NCI-H446 (cell line): Measurements from ENCODE around the gene DTX1.

Experiments
- DNase-seq, 2 experiments: peaks; one replicate each; lab custom pipeline; 2025; lab: John Stamatoyannopoulos, UW

DTX1 gene

DNA sequence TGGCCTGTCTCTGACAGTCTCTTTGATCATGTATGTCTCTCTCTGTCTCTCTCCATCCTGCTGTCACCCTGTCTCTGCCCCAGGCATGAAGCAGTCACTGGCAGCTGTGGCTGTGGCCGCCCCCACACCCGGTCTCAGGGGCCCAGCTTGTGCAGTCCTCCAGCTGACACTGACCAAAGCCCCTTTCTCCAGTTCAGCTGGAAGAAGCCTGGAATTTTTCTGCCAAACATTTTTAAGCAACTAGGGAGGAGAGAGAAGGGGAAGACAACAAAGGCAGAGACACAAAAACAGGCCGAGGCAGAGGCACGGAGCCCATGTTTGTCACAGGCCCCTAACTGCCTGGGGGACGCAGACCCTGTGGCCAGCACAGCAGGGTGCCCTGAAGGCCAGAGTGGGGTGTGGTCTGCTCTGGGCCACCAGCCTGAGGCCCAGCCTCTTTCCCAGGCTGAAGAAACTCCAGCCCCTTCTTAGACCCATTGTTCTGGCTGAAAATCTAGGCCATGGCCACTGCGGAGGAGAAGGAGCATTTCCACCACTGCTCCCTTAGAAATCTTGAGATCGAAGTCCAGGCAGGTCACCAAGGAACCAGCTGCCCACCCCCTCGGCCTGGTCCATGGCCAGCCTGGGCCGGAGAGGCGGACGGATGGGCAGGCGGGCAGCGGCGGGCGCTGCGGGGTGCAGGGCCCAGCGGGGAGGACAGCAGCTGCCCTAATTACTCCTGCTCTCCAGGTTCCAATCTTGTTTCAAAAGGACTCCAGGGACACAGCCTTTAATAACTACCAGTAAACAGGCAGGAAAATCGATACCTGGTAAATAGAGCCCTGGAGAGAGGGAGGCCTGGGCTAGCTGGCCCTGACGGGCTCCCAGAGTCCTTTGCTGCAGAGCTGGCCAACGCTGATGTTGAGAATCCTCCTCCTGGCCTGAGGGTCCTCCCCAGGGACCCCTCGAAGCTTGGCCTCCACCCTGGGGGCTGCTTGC, 14.9 kb downstream of the DTX1 start:
- DNase-seq: peak in 1 of 2 experiments; percentile 46

DNA sequence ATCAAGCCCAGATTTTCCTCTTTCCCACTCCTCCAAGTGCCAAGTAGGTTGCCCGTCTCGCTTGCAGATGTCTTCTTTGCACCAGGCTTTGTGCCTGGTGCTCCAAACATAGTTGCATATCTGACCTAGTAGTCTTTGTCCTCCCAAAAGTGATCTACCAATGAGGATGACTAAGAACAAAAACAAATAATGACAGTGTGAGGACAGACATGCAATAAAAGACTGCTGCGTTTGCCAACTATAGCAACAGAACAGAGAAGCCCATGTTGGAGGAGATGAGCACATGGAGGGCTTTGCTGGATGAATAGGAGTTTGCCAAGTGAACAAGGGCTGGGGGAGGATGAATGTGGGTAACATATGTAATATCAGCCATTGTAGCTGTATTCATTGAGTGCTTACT, 15.6 kb downstream of the DTX1 start:
- DNase-seq: peak in 1 of 2 experiments; percentile 46

DNA sequence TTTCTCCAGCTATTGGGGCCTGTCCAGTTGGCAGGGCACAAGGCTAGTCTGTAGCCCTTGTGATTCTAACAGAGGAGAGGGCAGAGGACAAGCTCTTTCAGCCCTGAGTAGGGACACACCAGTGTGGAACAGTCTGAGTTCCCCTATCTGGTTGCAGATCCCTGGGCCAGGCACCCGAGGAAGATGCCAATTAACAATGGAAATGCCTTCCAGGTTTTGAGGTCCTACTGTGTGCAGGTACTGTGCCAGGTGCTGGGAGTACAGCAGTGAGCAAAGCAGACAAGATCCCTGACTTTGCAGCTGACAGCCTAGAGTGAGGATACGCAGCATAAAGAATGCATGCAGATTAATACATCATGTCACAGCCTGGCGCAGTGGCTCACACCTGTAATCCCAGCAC, 17.1 kb downstream of the DTX1 start:
- DNase-seq: no peak

DNA sequence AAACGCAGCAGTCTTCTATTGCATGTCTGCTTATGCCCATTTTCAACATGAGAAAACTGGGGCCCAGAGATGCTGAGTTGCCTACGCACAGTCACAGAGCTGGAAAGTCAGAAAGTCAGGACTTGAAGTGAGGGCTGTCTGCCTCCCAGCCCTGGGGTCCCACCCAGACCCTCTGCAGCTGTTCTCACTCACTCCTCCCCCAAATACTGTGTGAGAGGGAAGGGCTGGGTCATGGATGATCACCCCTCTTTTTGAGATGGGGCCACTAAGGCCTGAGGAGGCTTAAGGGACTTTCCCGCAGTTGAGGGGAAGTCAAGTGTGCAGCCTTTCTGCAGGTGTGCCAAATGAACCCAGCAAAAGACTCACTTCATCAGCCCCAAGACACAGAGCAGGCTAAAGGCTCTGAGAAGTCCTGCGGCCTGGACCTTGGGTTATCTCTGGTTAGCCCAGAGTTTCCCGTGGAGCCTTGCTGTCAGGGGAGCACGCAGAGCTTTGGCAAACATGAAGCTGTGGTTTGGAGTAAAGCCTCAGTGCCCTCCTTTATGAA, 18.7 kb downstream of the DTX1 start:
- DNase-seq: no peak

DNA sequence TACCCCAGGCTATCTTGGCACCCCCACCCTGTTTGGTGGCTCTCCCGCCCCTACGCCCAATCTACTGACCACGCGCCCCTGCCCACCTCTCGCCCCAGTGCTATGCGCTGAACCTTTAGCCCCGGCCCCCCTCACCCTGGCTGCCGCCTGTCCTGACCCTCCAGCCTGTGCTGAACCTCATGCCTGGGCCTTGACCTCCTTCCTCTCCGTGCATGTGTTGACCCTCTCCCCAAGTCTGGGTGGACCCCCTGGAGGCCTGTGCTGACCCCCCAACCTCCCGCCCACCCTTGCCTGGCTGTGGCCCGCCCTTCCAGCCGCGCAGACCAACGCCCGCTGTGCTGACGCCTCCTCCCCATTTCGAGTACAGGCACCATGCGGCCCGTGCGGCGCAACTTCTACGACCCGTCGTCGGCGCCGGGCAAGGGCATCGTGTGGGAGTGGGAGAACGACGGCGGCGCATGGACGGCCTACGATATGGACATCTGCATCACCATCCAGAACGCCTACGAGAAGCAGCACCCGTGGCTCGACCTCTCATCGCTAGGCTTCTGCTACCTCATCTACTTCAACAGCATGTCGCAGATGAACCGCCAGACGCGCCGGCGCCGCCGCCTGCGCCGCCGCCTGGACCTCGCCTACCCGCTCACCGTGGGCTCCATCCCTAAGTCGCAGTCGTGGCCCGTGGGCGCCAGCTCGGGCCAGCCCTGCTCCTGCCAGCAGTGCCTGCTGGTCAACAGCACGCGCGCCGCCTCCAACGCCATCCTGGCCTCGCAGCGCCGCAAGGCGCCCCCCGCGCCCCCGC, 20.7 kb downstream of the DTX1 start:
- no peak for DNase-seq

DNA sequence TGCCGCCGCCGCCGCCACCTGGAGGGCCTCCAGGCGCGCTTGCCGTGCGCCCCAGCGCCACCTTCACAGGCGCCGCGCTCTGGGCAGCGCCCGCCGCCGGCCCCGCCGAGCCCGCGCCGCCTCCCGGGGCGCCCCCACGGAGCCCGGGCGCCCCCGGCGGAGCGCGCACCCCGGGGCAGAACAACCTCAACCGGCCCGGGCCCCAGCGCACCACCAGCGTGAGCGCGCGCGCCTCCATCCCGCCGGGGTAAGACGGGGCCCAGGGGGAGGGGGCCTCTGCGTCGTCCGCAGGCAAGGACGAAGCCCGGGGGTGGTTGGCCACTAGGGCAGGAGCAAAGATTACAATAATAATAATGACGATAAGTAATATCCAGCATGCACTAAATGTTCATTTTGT, 21.3 kb downstream of the DTX1 start:
- no peak for DNase-seq

DNA sequence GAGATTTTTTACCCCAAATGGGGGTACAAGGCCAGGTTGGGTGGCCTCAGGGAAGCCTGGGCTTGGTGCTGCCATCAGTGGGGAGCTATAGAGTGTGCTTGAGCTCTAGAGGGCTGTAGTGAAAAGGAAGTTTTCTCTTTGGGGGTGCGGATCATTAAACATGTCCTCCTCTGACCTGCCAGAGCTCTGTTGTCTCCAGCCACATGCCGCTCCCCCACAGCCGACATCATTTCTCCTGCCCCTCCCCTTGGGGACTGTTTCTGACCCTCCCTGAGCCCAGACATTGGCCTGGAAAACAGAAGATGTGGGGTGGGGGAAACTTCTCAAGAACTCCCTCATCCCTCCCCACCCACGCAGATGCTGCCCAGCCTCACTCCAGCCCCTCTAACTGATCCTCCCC, 25.3 kb downstream of the DTX1 start:
- DNase-seq: no peak

DNA sequence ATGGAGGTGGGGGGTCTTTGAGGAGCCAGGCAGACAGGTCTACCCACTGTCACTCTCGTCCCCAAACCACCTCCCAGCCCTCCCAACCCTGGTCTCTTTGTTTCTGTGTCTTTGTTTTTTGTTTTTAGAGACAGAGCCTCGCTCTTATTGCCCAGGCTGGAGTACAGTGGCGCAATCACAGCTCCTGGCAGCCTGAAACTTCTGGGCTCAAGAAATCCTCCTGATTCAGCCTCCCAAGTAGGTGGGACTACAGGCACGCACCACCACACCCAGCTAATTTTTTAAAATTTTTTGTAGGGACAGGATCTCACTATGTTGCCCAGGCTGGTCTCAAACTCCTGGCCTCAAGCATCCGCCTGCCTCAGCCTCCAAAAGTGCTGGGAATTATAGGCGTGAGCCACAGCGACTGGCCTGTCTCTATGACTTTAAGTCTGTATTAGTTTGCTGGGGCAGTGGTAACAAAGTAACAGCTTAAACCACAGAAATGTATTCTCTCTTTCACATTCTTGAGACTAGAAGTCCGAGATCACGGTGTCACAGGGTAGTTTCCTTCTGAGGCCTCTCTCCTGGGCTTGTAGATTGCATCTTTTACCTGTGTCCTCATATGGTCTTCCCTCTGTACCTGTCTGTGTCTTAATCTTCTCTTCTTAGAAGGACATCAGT, 26.1 kb downstream of the DTX1 start:
- no peak for DNase-seq

DNA sequence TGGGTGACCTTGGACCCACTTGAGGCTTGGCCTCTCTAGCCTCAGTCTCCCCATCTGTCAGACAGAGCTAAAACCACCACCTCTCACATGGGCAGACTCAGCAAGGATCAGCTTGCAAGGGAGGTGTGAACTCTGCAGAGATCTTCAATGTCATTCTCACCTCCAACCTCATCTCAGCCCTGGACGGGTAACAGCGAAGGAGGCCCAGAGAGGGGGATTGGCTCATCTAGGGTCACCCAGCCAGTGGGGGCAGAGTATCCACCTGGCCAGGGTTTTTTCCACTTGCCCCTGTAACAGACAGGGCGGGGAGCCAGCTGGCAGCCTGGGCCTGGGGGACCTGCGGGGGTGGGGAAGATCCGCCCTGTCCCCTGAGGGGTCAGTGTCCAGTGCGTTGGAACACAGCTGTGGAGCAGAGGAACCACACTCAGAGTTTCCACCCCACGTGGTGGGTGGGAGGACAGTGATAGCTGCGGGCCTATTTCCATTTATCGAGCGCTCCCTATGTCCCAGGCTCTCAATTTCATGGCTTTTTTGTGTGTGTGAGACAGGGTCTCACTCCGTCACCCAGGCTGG, 27.4 kb downstream of the DTX1 start:
- DNase-seq: no peak

DNA sequence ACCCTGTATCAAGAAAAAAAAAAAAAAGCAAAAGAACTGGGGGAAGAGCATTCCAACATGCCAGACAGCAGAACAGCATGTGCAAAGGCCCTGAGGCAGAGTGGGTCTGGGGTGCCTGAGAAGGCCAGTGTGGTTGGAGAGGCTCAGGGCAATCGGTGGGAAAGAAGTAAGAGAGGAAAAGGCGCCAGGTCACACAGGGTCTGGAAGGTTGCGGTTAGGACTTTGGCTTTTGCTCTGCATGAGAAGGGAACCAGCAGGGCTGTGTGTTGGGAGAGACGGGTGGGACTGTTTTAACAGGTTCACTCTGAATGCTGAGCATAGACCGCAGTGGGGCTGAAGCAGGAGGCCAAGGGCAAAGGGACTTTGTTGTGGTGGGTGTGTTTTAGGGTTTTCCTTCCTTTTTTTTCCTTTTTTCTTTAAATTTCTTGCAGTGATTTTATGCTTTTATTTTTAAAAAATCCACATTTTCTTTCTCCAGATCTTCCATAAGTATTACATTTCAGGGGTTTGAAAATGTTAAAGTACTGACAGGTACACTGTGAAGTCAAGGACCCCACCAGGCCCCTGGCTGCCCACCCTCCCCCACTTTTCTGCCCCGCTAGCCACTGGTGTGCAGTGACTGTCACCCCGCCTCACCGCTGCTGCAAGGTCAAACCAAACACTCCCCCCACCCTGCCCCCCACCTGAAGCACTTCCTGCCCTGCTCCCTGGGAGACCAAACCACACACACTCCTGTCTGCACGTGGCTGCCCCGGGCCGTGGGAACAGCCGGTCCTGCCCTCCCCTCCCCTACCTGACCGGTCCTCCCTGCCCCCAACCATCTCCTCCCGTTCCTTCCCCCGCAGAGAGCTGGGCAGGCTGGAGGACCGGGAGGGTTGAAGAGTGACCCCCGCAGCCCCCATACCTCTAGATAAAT, 30.0 kb downstream of the DTX1 start:
- DNase-seq: no peak

DNA sequence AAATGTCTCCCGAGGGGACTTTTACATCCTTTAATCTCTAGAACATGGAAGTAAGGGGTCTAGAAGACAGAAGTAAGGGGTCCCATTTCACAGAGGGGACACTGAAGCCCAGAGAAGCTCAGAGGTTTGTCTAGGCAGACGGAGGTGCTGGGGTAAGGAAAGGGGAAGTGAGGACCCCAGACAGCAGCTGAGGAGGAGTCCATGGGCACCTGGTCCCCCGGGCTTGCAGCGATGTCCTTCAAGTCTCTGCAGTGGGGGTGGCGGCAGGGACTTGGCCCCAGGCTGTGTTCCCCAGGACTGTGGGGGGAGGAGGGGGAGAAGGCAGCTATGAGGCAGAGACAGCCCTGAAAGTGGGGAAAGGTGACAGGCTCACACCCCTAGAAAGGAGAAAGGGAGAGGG, 30.7 kb downstream of the DTX1 start:
- DNase-seq: no peak

DNA sequence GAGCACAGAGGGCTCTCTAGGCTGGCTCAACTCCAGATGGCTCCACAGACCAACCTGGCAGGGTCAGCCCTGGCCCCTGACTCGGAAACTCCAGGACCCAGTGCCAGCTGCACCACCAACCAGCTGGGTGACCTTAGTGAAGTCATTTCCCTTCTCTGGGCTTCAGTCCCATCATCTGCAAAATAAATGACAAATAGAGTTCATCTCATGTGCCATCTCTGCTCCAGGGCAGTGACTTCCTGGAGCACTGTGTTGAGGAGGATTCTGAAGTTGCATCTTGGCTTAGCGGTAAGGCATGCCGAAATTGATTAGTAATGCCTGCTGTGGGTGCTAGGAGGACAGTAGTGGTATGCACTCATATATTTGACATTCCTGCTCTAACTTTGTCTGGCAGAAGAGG, 31.5 kb downstream of the DTX1 start:
- DNase-seq: no peak

DNA sequence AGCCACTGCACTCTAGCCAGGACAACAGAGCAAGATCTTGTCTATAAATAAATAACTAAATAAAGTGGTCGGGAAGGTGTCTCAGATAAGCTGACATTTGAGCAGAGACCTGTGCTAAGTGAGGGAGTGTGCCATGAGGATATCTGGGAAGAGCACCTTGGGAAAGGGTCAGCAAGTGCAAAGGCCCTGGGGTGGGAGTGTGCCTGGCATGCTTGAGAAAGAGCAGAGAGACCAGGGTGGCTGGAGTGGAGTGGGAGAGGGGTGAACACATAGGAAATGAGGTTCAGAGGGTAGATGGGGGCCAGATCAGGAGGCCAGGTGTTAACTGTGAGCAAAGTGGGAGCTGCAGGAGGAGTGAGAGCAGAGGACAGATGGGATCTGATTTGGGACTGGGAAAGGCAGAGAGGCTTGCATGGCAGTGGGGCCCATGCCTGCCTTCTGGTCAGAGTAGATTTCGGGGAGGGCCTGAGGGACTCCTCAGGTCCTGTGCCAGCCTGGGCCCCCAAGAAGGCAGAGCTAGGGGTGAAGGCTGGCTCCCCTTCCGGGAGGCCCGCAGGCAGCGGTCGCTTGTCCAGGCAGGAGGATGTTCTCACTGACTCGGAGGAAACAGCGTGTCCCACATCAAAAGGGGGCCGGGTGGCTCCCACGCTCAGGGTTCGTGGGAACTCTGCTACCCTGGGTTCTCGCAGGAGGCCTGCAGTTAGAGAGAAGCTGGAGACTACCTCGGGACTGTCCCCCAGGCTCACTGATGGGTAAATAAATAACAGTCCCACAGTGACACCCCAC, 32.6 kb downstream of the DTX1 start:
- DNase-seq: no peak

DNA sequence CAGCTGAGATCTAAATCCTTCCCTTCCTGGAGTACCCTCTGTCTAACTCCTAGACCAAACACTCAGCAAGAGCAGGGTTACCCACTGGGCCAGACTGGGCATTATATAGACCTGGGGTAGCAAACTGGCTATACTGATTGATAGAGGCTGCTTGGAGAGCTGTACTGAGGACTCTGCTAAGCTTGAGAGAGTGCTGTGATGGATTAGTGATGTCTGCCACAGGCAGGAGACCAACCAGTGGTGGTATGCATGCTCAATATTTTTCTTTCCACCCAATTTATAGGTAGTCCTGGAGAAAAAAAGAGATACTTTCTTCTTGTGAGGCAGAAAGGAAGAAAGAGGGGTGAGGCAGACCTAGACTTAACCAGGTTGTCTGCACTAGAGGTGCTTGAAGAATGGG, 33.3 kb downstream of the DTX1 start:
- no peak for DNase-seq

DNA sequence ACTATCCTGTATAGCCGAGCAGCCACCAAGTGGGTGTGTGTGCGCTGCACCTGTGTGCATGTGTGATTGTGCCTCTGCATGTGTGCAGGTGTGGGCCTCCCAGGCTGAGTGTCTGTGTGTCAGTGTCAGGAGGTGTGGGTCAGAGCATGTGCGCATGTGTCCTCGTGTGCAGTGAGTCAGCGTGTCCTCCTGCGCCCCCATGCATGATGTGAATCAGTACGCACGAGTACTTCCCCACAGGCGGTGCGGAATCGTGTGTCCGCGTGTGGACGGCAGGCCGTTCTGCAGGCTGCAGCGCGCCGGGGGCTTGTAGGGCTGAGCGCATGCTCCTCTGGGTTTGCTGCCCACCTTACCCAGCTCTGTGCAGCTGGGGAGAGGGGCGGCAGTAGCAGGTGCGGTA, 34.2 kb downstream of the DTX1 start:
- DNase-seq: no peak

DNA sequence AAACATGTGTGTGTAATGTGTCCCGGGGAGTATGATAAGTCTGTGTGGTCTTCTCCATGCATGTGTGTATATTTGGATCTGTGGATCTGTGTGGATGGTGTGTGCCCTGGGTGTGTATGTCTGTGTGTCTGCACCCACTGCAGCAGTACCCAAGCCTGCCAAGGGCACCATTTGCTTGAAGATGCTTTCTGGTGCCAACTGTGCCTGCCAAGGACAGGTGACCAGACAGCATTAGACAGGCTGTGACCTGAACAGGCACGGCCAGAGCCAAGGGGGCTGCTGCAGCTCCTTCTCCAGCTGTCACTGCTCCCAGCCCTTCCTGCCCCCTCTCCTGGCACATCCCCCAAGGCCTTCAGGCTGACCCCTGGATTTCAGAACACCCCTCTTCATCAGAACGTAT, 35.0 kb downstream of the DTX1 start:
- no peak for DNase-seq

DNA sequence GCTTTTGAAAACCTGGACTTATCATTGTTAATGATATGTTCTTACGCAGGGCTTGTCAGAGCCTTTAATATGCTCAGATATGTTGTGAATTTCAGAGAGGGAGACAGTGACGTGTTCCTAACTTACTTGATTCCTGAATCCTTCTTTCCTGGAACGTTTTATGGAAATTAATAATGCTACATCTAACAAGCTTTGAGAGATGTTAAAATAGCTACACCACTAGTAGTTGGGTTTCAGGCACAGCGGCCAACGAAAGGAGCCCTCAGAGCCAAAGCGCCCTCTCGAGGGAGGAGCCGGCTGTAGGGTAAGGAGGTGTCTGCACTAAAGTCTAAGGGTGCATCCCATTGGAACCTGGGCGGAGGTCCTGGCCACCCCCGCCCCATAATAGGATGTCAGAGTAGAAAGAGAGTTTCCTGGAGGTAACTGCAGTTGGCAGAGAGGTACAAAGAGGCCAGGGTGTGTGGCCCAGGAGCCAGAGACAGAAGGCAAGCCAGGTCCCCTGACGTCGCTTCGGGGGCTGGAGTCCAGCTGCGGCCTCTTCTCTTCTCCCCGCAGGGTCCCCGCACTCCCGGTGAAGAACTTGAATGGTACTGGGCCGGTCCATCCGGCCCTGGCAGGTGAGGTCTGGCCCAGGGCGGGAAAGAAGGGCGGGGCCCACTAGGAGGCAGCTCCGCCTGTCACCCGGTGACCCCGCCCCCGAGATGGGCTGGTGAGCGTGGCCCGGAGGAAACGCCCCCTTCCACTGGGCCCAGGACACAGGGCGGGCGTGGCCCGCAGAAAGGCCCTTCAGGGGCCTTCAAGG, 36.3 kb downstream of the DTX1 start:
- no peak for DNase-seq

DNA sequence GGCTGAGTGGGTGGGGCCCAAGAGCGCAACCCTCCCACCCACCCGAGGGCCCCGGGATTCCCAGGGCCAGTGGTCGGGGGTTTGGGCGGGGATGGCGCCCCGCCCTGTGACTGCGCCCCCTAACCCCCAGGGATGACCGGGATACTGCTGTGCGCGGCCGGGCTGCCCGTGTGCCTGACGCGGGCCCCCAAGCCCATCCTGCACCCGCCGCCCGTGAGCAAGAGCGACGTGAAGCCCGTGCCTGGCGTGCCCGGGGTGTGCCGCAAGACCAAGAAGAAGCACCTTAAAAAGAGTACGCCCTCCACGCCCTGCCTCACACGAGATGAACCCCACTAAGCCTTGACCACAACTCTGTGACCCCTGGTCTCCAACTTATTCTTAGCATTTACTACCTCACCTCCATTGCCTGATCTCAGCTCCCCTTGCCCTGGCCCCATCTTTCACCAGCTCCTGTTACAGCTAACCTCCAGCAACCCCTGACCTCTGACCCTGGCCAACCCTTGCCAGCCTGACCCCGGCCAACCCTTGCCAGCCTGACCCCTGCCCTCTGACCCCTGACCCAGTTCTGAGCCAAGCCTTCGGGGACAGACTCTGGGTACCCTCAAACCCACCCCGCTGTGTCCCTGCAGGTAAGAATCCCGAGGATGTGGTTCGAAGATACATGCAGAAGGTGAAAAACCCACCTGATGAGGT, 37.0 kb downstream of the DTX1 start:
- DNase-seq: no peak

DNA sequence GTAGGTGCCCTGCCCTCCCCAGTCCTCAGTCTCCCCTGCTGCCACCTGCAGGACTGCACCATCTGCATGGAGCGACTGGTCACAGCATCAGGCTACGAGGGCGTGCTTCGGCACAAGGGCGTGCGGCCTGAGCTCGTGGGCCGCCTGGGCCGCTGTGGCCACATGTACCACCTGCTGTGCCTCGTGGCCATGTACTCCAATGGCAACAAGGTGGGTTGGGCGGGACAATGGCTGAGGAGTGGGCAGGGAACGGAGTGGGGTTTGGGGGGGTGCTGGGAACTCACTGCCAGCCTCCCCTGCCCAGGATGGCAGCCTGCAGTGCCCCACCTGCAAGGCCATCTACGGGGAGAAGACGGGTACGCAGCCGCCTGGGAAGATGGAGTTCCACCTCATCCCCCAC, 38.2 kb downstream of the DTX1 start:
- DNase-seq: no peak
